Osteocyte (in vitro differentiated cells): ENCODE results near the gene ARHGAP35. TPM values are rescaled to one million over a fixed set of nuclear protein-coding genes. Genes with fewer than 3 reads are reported as not detected.

Experiments used
- DNase-seq: peaks from one replicate; pipeline ENCODE4 v3.0.0; 2021; ENCODE audit warnings: mixed read lengths; ENCODE audit not compliant: unreplicated experiment; ENCODE audit errors: extremely low spot score
- H3K27ac Mint-ChIP-seq: one replicate; pipeline ENCODE4 v1.8.0; 2021; ENCODE audit warnings: mild to moderate bottlenecking, mixed read lengths; ENCODE audit not compliant: unreplicated experiment
- H3K27me3 Mint-ChIP-seq: one replicate; pipeline ENCODE4 v1.8.0; 2021; ENCODE audit warnings: mixed read lengths; ENCODE audit not compliant: unreplicated experiment
- H3K36me3 Mint-ChIP-seq: one replicate; pipeline ENCODE4 v1.8.0; 2021; ENCODE audit warnings: mixed read lengths; ENCODE audit not compliant: unreplicated experiment
- H3K4me1 Mint-ChIP-seq: one replicate; pipeline ENCODE4 v1.8.0; 2021; ENCODE audit warnings: mixed read lengths; ENCODE audit not compliant: unreplicated experiment
- H3K4me3 Mint-ChIP-seq: one replicate; pipeline ENCODE4 v1.8.0; 2021; ENCODE audit warnings: mild to moderate bottlenecking, moderate library complexity, mixed read lengths; ENCODE audit not compliant: unreplicated experiment
- H3K9me3 Mint-ChIP-seq: one replicate; pipeline ENCODE4 v1.8.0; 2021; ENCODE audit warnings: mixed read lengths; ENCODE audit not compliant: unreplicated experiment
- total RNA-seq: library from RNA; stranded (reverse); gene quantifications from 2 replicates; pipeline ENCODE4 v1.2.1, GENCODE V29; 2021
- TF ChIP-seq, protein P1 (sequence below): fragments of 200-600 bp; sonication (generic); IDR thresholded peaks from 2 replicates; pipeline ENCODE4 v1.5.0; 2021; ENCODE audit warnings: antibody characterized with exemption, mild to moderate bottlenecking, moderate library complexity

Gene ARHGAP35
- total RNA-seq, 1 donor from 2014 or later, result 107 TPM

- Mint-ChIP-seq H3K9me3 (no peaks in the 10 kb centered on the region), H3K36me3 (no peaks in the 10 kb centered on the region), H3K27me3 (no peaks in the 10 kb centered on the region), H3K4me1 (peaks cover 62% of the 10 kb centered on the region), H3K27ac (peak overlapping the region; percentile 93), H3K4me3 (no peak overlapping the region)
- DNase-seq, result no peak
- TF ChIP-seq, protein P1, sequence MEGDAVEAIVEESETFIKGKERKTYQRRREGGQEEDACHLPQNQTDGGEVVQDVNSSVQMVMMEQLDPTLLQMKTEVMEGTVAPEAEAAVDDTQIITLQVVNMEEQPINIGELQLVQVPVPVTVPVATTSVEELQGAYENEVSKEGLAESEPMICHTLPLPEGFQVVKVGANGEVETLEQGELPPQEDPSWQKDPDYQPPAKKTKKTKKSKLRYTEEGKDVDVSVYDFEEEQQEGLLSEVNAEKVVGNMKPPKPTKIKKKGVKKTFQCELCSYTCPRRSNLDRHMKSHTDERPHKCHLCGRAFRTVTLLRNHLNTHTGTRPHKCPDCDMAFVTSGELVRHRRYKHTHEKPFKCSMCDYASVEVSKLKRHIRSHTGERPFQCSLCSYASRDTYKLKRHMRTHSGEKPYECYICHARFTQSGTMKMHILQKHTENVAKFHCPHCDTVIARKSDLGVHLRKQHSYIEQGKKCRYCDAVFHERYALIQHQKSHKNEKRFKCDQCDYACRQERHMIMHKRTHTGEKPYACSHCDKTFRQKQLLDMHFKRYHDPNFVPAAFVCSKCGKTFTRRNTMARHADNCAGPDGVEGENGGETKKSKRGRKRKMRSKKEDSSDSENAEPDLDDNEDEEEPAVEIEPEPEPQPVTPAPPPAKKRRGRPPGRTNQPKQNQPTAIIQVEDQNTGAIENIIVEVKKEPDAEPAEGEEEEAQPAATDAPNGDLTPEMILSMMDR, result no peak
Observed at GRCh38 chr19:46904114-46905060, 43.6 kb downstream of the ARHGAP35 start.

DNA sequence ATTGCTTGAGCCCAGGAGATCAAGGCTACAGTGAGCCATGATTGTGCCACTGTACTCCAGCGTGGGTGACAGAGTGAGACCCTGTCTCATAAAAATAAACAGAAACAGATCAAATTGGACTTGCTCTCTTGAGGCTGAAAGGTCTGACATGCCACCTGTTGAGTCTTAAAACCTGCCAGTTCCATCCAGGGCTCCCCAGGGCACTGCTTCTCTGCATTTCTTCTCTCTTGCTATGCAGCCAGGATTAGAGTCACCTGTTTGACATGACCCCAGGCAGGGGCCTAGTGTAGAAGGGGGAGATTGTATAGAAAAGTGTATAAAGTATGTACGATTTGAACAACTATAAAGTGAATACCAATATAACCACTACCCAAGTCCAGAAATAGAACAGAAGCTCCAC lies 45.4 kb downstream of the ARHGAP35 start:
- Mint-ChIP-seq H3K4me3 (no peak overlapping the region), H3K9me3 (no peaks in the 10 kb centered on the region), H3K4me1 (peaks cover 60% of the 10 kb centered on the region), H3K27ac (peak overlapping the region; percentile 46), H3K27me3 (no peaks in the 10 kb centered on the region), H3K36me3 (peaks cover 5% of the 10 kb centered on the region)
- TF ChIP-seq, protein P1, result no peak
- no peak for DNase-seq

DNA sequence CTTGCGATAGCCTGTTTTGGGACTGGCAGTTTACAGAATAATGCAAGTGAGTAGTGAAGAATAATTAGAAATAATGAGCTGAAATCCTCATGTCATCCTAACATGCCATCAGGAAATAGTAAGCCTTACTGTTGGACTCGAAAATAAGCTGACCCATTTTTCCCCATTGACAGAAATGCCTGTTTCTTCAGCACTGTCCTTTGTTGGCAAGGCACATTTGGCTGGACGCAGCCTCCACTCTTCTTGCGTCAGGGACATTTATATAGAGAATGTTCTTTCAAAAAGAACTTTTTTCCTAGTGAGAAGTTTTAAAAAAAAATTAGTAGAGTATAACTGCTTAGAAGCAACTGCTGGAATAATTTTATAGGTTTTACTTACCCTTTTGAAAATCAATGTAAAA lies 47.1 kb downstream of the ARHGAP35 start:
- H3K4me1 Mint-ChIP-seq, result peaks cover 51% of the 10 kb centered on the region
- no peak overlapping the region for H3K27ac Mint-ChIP-seq
- TF ChIP-seq, protein P1, result no peak
- no peak overlapping the region for H3K4me3 Mint-ChIP-seq
- peaks cover 5% of the 10 kb centered on the region for H3K36me3 Mint-ChIP-seq
- H3K27me3 Mint-ChIP-seq, result no peaks in the 10 kb centered on the region
- H3K9me3 Mint-ChIP-seq, result no peaks in the 10 kb centered on the region
- no peak for DNase-seq

GRCh38 chr19:46909356-46909755 lies 48.6 kb downstream of the ARHGAP35 start:
- Mint-ChIP-seq H3K27me3 (no peaks in the 10 kb centered on the region), H3K27ac (peak overlapping the region; percentile 40), H3K36me3 (peaks cover 5% of the 10 kb centered on the region), H3K4me3 (no peak overlapping the region), H3K4me1 (peaks cover 50% of the 10 kb centered on the region), H3K9me3 (no peaks in the 10 kb centered on the region)
- TF ChIP-seq, protein P1, result no peak
- no peak for DNase-seq

Other genes with a start within 250 kb of the ARHGAP35 start
- 0.31 and 0.38 TPM in 2 replicates for gene PTGIR, start 235.9 kb upstream of the ARHGAP35 start, total RNA-seq
- not detected in 2 replicates for gene GNG8, start 224.8 kb upstream of the ARHGAP35 start, total RNA-seq
- gene DACT3, start 199.8 kb upstream of the ARHGAP35 start, total RNA-seq, result 11.2 and 11.5 TPM in 2 replicates
- 41.9 and 43.9 TPM in 2 replicates for gene PRKD2, start 143.9 kb upstream of the ARHGAP35 start, total RNA-seq
- gene FKRP, start 114.9 kb upstream of the ARHGAP35 start, total RNA-seq, result 34.0 and 37.7 TPM in 2 replicates
- gene STRN4, start 114.5 kb upstream of the ARHGAP35 start, total RNA-seq, result 87.1 and 93.5 TPM in 2 replicates
- 313 and 354 TPM in 2 replicates for gene SLC1A5, start 72.4 kb upstream of the ARHGAP35 start, total RNA-seq
- gene AP2S1, start 10.2 kb upstream of the ARHGAP35 start, total RNA-seq, result 226 and 229 TPM in 2 replicates
- 0.71 and 0.99 TPM in 2 replicates for gene NPAS1, start 158.8 kb downstream of the ARHGAP35 start, total RNA-seq
- gene TMEM160, start 187.6 kb downstream of the ARHGAP35 start, total RNA-seq, result 35.2 and 41.4 TPM in 2 replicates